ENCODE data around the gene METTL5.

The METTL5 gene

GRCh38 chr2:169796441-169796840 lies 28.3 kb downstream of the METTL5 start:
- no peak overlapping the region for H3K4me3 ChIP-seq (ENCODE audit: low read length)
- H3K9ac ChIP-seq (ENCODE audit: low read length) = no peak overlapping the region
- peaks cover 24% of the 10 kb centered on the region for H3K79me2 ChIP-seq (ENCODE audit: low read length)
- H2AFZ ChIP-seq (ENCODE audit: low read length) = no peak overlapping the region
- peaks cover 8% of the 10 kb centered on the region; the same call in 1 of the 2 replicates for H3F3A ChIP-seq (ENCODE audit: insufficient read depth, low read length)
- no peaks in the 10 kb centered on the region for H3K9me3 ChIP-seq (replicated peaks; ENCODE audit: insufficient read depth, low read length)
- H3K36me3 ChIP-seq (replicated peaks; ENCODE audit: insufficient read depth, low read length) = no peaks in the 10 kb centered on the region
- no peaks in the 10 kb centered on the region for H3K9me2 ChIP-seq (replicated peaks; ENCODE audit: insufficient read depth, low read length)
- no peak for DNase-seq
- no peaks in the 10 kb centered on the region for H3K27me3 ChIP-seq (replicated peaks; ENCODE audit: insufficient read depth, low read length)
- no peak overlapping the region for H3K27ac ChIP-seq (ENCODE audit: low read length)
- H3K4me1 ChIP-seq (ENCODE audit: low read length) = no peaks in the 10 kb centered on the region
- H3K4me2 ChIP-seq (ENCODE audit: low read depth, low read length) = no peak overlapping the region
- TF ChIP-seq EZH2 (optimal IDR thresholded peaks at IDR 0.05; ENCODE audit: low read depth, low read length) (no peak), EZH2phosphoT487 (IDR thresholded peaks at IDR 0.05; ENCODE audit: low read length) (no peak)
- TF ChIP-seq, protein P1, sequence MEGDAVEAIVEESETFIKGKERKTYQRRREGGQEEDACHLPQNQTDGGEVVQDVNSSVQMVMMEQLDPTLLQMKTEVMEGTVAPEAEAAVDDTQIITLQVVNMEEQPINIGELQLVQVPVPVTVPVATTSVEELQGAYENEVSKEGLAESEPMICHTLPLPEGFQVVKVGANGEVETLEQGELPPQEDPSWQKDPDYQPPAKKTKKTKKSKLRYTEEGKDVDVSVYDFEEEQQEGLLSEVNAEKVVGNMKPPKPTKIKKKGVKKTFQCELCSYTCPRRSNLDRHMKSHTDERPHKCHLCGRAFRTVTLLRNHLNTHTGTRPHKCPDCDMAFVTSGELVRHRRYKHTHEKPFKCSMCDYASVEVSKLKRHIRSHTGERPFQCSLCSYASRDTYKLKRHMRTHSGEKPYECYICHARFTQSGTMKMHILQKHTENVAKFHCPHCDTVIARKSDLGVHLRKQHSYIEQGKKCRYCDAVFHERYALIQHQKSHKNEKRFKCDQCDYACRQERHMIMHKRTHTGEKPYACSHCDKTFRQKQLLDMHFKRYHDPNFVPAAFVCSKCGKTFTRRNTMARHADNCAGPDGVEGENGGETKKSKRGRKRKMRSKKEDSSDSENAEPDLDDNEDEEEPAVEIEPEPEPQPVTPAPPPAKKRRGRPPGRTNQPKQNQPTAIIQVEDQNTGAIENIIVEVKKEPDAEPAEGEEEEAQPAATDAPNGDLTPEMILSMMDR (IDR thresholded peaks at IDR 0.05; ENCODE audit: low read length) = no peak
- no peaks in the 10 kb centered on the region for H4K20me1 ChIP-seq (ENCODE audit: insufficient read depth, low read length)

DNA sequence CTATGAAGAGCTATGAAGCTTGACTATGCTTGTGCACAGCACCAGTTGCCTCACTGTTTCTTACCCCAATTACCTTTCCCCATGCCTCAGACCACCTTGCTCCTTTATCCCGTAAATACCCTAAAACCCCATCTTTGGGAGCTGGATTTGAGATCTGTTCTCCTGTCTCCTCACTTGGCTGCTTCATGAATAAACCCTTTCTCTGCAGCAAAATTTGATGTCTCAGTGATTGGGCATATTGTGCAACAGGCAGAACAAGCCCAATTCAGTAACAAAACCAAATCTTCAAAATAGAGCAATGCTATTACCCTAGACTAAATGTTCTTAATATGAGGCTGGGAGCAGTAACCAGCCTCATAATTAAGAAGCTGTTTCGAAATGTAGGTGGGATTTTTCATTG lies 29.5 kb downstream of the METTL5 start:
- H3K27me3 ChIP-seq (replicated peaks; ENCODE audit: insufficient read depth, low read length) = no peaks in the 10 kb centered on the region
- H3K9me3 ChIP-seq (replicated peaks; ENCODE audit: insufficient read depth, low read length) = no peaks in the 10 kb centered on the region
- DNase-seq = no peak
- H2AFZ ChIP-seq (ENCODE audit: low read length) = no peak overlapping the region
- H3K9me2 ChIP-seq (replicated peaks; ENCODE audit: insufficient read depth, low read length) = no peaks in the 10 kb centered on the region
- no peaks in the 10 kb centered on the region for H3K4me1 ChIP-seq (ENCODE audit: low read length)
- H3F3A ChIP-seq (ENCODE audit: insufficient read depth, low read length) = peaks cover 8% of the 10 kb centered on the region; the same call in 1 of the 2 replicates
- H3K79me2 ChIP-seq (ENCODE audit: low read length) = peaks cover 11% of the 10 kb centered on the region
- H4K20me1 ChIP-seq (ENCODE audit: insufficient read depth, low read length) = no peaks in the 10 kb centered on the region
- H3K4me3 ChIP-seq (ENCODE audit: low read length) = no peak overlapping the region
- TF ChIP-seq, protein P1 (IDR thresholded peaks at IDR 0.05; ENCODE audit: low read length) = no peak
- TF ChIP-seq EZH2 (optimal IDR thresholded peaks at IDR 0.05; ENCODE audit: low read depth, low read length) = no peak
- TF ChIP-seq EZH2phosphoT487 (IDR thresholded peaks at IDR 0.05; ENCODE audit: low read length) = no peak
- no peak overlapping the region for H3K9ac ChIP-seq (ENCODE audit: low read length)
- H3K36me3 ChIP-seq (replicated peaks; ENCODE audit: insufficient read depth, low read length) = no peaks in the 10 kb centered on the region
- no peak overlapping the region for H3K4me2 ChIP-seq (ENCODE audit: low read depth, low read length)
- no peak overlapping the region for H3K27ac ChIP-seq (ENCODE audit: low read length)

GRCh38 chr2:169790581-169790980 lies 34.1 kb downstream of the METTL5 start:
- Histone ChIP-seq H3K4me3 (ENCODE audit: low read length) (no peak overlapping the region), H3K4me1 (ENCODE audit: low read length) (no peaks in the 10 kb centered on the region), H3K9ac (ENCODE audit: low read length) (no peak overlapping the region), H3K36me3 (replicated peaks; ENCODE audit: insufficient read depth, low read length) (no peaks in the 10 kb centered on the region), H3K4me2 (ENCODE audit: low read depth, low read length) (no peak overlapping the region), H2AFZ (ENCODE audit: low read length) (no peak overlapping the region), H4K20me1 (ENCODE audit: insufficient read depth, low read length) (no peaks in the 10 kb centered on the region), H3K9me3 (replicated peaks; ENCODE audit: insufficient read depth, low read length) (no peaks in the 10 kb centered on the region), H3K9me2 (replicated peaks; ENCODE audit: insufficient read depth, low read length) (no peaks in the 10 kb centered on the region), H3K27me3 (replicated peaks; ENCODE audit: insufficient read depth, low read length) (no peaks in the 10 kb centered on the region), H3K27ac (ENCODE audit: low read length) (no peak overlapping the region), H3F3A (ENCODE audit: insufficient read depth, low read length) (no peaks in the 10 kb centered on the region), H3K79me2 (ENCODE audit: low read length) (no peaks in the 10 kb centered on the region)
- TF ChIP-seq, protein P1 (IDR thresholded peaks at IDR 0.05; ENCODE audit: low read length) = no peak
- TF ChIP-seq EZH2 (optimal IDR thresholded peaks at IDR 0.05; ENCODE audit: low read depth, low read length) (no peak), EZH2phosphoT487 (IDR thresholded peaks at IDR 0.05; ENCODE audit: low read length) (no peak)
- no peak for DNase-seq
